Kidney (tissue), 14 donors: ENCODE data around the gene DHX9. TPM values are rescaled to one million over a fixed set of nuclear protein-coding genes. Genes with fewer than 3 reads are reported as not detected.

Experiments used
- DNase-seq, 5 donors: peaks; one replicate each; pipeline ENCODE4 v3.0.0-alpha.2; 2013 to 2020
- FAIRE-seq: peaks from 2 replicates; lab custom pipeline; 2012; peaks lifted over from hg19 to GRCh38; lab: Jason Lieb, UNC
- H3K27ac ChIP-seq, 2 donors: one replicate each; pipeline ENCODE4 v1.7.0; 2013; ENCODE audit warnings: low read depth in 2 of 2, low read length in 2 of 2, inconsistent platforms in 1 of 2
- H3K27me3 ChIP-seq: one replicate; pipeline ENCODE4 v1.7.1; 2013; ENCODE audit warnings: low read length, inconsistent platforms; ENCODE audit not compliant: control insufficient read depth, insufficient read depth
- H3K36me3 ChIP-seq, 3 donors: one replicate each; pipeline versions ENCODE4 v1.7.0 to v1.7.1; 2013; ENCODE audit warnings: low read length in 3 of 3, control low read depth in 1 of 3, inconsistent platforms in 1 of 3; ENCODE audit not compliant: insufficient read depth in 3 of 3, control insufficient read depth in 2 of 3
- H3K4me1 ChIP-seq, 3 donors: one replicate each; pipeline versions ENCODE4 v1.7.0 to v1.7.1; 2013; ENCODE audit warnings: low read length in 3 of 3, inconsistent platforms in 1 of 3, low read depth in 1 of 3; ENCODE audit not compliant: control insufficient read depth in 2 of 3, insufficient read depth in 2 of 3
- H3K4me3 ChIP-seq, 3 donors: one replicate each; pipeline versions ENCODE4 v1.7.0 to v1.8.1; 2013; ENCODE audit warnings: low read length in 3 of 3, control low read depth in 1 of 3, inconsistent platforms in 1 of 3
- H3K9ac ChIP-seq, 3 donors: one replicate each; pipeline versions ENCODE4 v1.7.0 to v1.7.1; 2013; ENCODE audit warnings: low read length in 3 of 3, control low read depth in 1 of 3, inconsistent platforms in 1 of 3
- H3K9me3 ChIP-seq, 3 donors: one replicate each; pipeline versions ENCODE4 v1.7.0 to v1.7.1; 2013; ENCODE audit warnings: low read length in 3 of 3, control low read depth in 1 of 3, inconsistent platforms in 1 of 3; ENCODE audit not compliant: control insufficient read depth in 2 of 3, insufficient read depth in 1 of 3
- intact Hi-C: fragments of 100-400 bp; cut with DNase I; formaldehyde crosslinking; loops from one replicate; pipeline ENCODE4 v1.11.1; 2022
- polyA plus RNA-seq: library from polyadenylated mRNA; stranded (reverse); fragments of 350-450 nt; fragmentation: Illumina TruSeq; extraction: RNeasy Lipid Tissue Mini Kit (QIAGEN cat#74804); gene quantifications from one replicate; pipeline ENCODE4 v1.2.3, GENCODE V29; 2014; ENCODE audit warnings: low read depth, low replicate concordance; ENCODE audit not compliant: insufficient read depth
- total RNA-seq: library from RNA; stranded (reverse); fragmentation: NEBNext Ultra II Directional; extraction: Animal tissue kit (Norgen Biotek cat#: 25700); gene quantifications from one replicate; pipeline ENCODE4 v1.2.1, GENCODE V29; 2021
- TF ChIP-seq, protein P1 (sequence below): IDR thresholded peaks from 3 replicates; pipeline ENCODE4 v1.5.1; 2012; ENCODE audit warnings: mild to moderate bottlenecking, moderate library complexity, borderline replicate concordance; ENCODE audit not compliant: insufficient read depth; ENCODE audit errors: extremely low read depth
- donor health status: control.
- donor health status: control.
- donor health status: control.
- donor health status: control.
- donor health status: control.
- donor health status: DM: yes; HTN: yes; CAD: no.
- donor health status: Normal renal cell carcinoma (clear cell type).

DHX9 gene
- total and polyA plus RNA-seq, 2 donors from 2014 or later = 72.3 to 152 TPM

DNA sequence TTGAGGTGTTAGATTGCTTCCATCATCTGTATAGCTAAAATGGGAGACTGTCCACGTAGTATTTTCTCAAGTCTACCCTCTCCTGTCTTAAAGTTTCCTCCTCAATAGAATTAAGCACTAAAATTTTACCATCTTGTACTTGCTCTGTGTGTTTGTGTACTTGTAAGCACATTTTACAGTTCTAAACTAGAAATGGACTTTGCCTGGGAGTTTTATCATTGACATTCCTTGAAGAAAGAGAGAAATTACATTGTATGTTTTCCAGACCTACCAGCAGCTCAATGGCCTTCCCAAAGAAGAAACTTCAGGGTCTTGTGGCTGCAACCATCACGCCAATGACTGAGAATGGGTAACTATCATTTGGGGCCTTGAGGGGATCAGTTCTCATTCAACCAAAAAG lies 45.1 kb upstream of the DHX9 start:
- Histone ChIP-seq H3K36me3 (peaks cover 0 to 4% (median 0%) of the 10 kb centered on the region in 3 donors), H3K4me3 (peak overlapping the region in 1 of 3 donors; percentile 11), H3K9ac (no peak overlapping the region), H3K27ac (peak overlapping the region in 1 of 2 donors; percentile 75), H3K27me3 (no peaks in the 10 kb centered on the region), H3K4me1 (peaks cover 0 to 7% (median 7%) of the 10 kb centered on the region in 3 donors), H3K9me3 (no peaks in the 10 kb centered on the region)
- intact Hi-C loops = no loop called here
- DNase-seq = no peak
- TF ChIP-seq, protein P1, sequence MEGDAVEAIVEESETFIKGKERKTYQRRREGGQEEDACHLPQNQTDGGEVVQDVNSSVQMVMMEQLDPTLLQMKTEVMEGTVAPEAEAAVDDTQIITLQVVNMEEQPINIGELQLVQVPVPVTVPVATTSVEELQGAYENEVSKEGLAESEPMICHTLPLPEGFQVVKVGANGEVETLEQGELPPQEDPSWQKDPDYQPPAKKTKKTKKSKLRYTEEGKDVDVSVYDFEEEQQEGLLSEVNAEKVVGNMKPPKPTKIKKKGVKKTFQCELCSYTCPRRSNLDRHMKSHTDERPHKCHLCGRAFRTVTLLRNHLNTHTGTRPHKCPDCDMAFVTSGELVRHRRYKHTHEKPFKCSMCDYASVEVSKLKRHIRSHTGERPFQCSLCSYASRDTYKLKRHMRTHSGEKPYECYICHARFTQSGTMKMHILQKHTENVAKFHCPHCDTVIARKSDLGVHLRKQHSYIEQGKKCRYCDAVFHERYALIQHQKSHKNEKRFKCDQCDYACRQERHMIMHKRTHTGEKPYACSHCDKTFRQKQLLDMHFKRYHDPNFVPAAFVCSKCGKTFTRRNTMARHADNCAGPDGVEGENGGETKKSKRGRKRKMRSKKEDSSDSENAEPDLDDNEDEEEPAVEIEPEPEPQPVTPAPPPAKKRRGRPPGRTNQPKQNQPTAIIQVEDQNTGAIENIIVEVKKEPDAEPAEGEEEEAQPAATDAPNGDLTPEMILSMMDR = no peak
- no peak for FAIRE-seq

DNA sequence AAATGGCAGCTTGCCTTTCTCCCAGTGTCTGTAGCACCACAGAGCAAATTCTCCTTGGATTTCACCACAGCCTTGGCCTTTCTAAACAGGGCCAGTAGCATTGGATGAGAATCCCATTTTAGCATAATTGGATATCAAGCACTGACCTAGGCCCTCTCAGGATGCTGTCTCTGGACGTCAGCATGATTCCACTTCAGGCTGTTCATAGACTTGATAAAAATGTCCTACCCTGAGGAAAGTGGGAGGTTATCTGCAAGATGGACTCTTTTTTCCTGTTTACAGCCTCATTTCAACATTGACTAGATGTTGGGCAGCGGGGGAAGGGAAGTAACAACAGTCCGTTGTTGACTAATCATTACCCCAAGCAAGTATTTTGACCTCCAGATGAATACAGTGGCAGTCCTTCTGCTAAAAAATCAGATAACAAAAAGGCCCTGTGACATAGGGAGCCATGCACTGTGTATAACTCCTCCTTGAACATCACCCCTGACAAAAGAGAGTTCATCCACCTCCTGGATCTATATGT lies 44.4 kb upstream of the DHX9 start:
- peak overlapping the region in 1 of 3 donors; percentile 19 for H3K4me3 ChIP-seq
- no peaks in the 10 kb centered on the region for H3K27me3 ChIP-seq
- DNase-seq (no peak), FAIRE-seq (no peak)
- peaks cover 0 to 7% (median 6%) of the 10 kb centered on the region in 3 donors for H3K4me1 ChIP-seq
- TF ChIP-seq, protein P1 = no peak
- H3K36me3 ChIP-seq = peaks cover 0 to 4% (median 0%) of the 10 kb centered on the region in 3 donors
- H3K27ac ChIP-seq = peak overlapping the region; percentile 63 to 75
- H3K9me3 ChIP-seq = no peaks in the 10 kb centered on the region
- H3K9ac ChIP-seq = no peak overlapping the region
- intact Hi-C loops = no loop called here

DNA sequence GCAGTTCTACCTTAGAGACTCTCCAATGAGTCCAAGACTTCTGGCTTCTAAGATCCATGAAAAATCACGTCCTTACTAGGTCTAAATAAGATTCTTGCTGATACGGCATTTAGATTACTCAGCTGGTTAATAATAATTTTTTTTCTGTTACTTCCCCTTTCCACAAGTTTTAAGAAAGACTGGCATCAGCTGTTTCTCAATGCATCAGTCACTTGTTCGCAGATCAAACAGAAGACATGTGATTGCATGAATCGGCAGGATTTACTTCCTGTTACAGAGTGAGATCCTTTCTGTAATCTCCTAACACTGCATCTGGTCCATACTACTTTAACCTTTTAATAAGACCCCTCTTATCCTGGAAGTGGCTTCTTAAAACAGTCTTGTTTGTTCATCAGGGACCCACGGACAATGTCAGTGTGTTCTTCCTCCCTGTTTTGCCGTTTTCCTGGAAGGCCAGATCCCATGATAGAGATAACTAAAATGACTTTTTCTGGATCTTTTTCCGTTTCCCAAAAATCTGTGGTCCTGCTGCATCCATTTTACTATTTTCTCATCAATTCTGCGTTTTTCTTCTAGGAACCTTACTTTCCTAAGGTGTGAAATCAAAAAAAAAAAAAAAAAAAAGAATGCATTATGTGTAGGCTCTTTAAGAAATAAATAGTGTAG lies 43.5 kb upstream of the DHX9 start:
- Histone ChIP-seq H3K4me3 (no peak overlapping the region), H3K36me3 (peaks cover 0 to 4% (median 0%) of the 10 kb centered on the region in 3 donors), H3K27me3 (no peaks in the 10 kb centered on the region), H3K27ac (peak overlapping the region; percentile 11 to 39), H3K9ac (no peak overlapping the region), H3K4me1 (peaks cover 0 to 7% (median 3%) of the 10 kb centered on the region in 3 donors), H3K9me3 (no peaks in the 10 kb centered on the region)
- intact Hi-C loops = no loop called here
- TF ChIP-seq, protein P1 = no peak
- peak in 1 of 5 donors; percentile 15 for DNase-seq
- FAIRE-seq = no peak
